GM04503 (cell line): ENCODE data around the gene CENPX.

ENCODE experiments used
- DNase-seq: peaks from one replicate; pipeline ENCODE4 v3.0.0-alpha.2; 2012; ENCODE audit warnings: low read depth

The CENPX gene

DNA sequence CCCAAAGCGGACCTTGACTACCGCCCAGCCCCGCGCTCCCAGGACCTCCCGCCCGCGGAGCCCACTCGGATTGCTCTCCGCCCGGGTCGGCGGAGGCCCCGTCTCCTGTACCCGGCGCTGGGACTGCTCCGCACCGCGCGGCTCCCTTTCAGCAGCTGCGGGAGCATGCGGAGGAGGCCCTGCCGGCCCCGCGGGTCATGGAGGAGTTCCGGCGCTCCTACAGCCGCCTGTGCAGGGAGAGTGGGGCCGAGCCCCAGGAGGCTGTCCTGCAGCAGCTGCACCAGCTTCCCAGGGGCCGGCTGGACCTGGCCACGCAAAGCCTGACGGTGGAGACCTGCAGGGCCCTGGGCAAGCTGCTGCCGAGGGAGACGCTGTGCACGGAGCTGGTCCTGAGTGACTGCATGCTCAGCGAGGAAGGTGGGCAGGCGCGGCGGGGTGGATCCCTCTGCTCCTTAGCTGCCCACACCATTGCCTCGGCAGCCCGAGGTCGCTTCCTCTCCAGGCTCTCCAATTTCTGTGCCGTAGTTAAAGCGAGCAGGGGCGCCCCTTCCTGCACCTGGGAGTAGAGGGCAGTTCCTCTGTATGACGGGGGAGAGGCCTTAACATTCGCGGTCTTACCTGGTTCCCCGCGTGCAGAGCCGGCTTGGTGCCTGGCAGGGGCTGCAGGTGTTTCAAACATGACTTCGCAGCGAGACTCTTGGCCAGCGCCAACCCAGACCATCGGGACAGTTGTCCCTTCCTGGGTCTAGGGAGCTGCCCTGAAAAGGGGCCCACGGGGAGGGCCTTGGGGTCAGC, 966 bp upstream of the CENPX start:
- DNase-seq, result no peak

DNA sequence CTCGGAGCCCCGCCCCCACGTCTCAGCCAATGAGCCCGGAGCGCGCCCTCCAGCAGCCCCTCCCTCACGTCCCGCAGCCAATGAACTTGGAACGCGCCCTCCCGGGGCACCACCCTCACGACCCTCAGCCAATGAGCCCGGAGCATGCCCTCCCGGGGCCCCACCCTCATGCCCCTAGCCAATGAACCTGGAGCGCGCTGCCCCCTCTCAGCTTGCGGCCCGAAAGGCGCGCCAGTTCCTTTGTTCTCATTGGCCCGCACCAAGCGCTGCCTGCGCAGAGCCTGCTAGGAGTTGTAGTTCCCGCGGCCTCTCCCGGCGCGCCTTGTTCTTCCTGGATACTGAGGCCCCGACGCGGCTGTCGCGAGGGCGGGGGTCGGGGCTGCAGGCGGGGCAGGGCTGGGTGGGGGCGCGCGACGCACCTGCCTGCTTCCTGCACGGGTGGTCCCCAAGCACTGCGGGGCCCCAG, 336 bp upstream of the CENPX start, which contains the start of gene LRRC45:
LRRC45 (plus strand) TSS at position 325 of the 466 bp plus-strand sequence. CDS start 339 bp downstream, outside the sequence.
- DNase-seq, result peak; percentile 94

GRCh38 chr17:82021900-82022309, 773 bp downstream of the CENPX start:
- no peak for DNase-seq

DNA sequence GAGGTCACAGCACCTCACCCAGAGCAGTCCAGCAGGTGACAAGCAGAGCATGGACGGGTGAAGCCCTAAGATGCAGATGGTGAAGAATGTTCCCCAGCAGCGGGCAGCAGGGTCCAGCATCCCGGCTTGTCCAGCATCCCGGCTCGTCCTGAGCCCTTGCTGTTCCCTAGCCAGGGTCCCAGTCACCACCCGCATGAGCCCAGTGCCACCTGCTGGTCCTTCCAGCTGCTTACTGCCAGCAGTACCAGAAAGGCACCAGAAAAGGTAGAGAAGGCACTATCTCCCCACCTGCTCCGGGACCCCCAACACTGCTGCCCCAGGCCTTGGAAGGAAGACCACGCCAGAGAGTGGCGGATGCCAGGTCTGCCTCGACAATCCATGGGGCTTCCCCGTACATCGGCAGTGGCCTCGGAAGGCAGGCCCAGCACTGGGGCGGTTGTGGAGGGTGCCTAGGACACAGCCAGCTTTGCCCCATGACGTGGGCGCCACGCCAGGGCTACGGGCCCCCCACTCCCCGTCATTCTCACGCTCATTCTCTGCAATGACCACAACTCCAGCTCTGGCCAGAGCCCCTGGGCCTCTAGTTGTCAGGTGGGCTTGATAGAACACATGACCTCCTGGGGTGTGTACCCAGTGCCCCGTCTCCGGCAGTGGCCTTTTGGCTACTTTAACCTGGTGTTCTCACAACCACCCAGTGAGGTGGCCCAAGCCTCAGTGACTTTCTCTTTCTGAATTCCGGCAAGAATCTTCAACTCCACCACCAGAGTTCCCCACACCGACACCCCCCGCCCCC, 1.4 kb downstream of the CENPX start:
- DNase-seq, result no peak

DNA sequence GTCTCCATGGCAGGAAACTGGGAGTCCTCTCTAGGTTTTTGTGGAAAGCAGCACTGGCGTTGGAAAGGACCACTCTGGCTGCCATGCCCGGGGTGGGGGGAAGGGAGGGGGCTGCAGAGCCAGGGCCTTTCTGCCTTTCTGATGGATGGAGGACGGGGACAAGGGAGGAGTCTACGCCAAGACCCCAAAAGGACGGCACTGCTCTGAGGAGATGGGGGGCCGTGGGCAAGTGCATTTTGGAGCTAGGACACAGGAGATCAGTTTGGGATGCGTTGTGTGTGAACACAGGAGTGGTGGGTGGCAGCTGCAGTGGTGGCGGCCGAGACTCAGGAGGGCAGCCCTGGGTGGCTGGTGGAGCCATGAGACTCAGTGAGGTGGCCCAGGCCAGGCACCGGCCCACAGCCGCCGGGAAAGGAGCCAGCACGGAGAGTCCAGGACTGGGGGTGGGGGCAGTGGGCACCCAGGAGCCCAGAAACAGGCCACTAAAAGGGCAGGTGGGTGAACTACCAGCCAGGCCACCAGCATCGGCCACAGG, 2.0 kb downstream of the CENPX start:
- no peak for DNase-seq

DNA sequence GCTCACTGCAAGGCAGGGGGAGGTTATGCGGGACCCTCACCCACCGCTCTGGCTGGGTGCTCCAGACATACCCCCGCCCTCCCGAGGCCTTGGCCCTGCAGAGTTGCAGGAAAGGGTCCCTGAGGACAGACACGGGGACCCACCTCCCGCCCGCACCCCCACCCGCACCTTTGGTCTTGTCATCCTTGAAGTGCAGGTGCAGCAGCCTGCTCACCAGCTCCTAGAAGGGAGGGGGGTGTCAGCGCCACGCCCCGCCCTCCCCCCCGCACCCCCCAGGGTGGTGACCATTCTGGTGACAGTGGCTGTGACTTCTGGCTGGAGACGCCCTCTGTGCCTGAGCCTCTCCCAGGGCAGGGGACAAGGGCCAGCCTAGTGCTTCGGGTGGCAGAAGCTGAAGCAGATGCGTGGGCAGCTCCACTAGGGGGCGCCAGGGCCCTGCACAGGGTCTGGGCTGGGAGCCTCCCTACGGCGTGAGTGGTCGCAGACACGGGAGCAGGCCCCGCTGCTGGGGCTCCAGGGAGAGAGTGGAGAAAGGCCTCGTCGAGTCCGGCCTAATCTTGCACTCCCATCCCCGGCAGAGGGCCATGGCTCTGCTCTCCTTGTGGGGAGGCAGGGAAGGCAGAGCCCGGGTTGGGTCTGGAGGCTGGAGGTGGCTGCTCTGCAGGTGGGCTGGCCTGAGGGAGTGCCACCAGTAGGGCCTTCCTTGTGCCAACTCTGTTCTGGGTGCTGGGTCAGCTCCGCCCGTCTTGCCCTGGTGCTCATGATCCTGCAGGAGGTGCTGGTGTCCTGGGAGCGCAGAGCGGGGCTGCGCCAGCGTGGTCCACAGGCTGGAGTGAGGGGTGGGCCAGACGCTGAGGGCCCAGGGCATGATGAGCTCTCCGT, 2.7 kb downstream of the CENPX start:
- DNase-seq, result no peak

- no peak for DNase-seq
These were observed 3.5 kb downstream of the CENPX start for GRCh38 chr17:82018989-82019689.

DNA sequence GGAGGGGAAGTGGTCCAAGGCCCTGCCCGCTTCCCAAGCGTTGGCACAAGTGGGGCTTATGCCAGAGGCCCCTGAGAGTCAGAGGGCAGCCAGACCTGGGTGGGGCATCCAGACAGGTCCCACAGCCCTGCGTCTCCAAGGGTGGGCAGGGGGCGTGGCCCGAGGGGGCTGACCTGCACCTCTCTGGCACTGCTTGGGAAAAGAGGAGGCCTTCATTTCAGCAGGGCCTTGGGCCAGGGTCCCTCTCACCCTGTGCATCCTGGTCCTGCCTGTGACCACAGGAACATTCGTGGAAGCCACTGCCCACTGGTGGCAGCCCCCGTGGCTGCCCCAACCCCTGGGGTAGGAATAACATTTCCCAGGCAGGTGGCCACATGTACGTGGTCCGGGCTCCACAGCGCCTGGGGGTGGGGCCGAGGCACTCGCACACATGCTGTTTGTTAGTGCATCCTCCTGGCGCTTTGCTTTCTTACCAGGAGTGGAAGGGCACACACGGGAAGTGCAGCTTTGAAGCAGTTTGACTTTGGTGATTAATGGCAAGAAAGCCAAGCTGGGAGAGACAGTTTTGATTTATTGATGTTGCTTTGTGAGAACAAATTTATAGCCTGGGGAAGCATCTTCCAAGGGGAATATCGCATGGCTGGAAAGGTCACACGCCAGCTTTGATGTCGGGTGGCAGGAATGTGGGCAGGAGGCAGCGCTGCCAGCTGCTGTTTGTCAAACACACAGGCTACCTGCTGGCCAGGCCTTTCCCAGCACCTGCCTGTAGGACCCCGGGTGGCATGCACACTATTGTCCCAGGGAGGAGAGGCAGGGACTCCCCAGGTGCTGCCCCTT, 4.3 kb downstream of the CENPX start:
- no peak for DNase-seq

- DNase-seq, result no peak
These were observed 5.0 kb downstream of the CENPX start for GRCh38 chr17:82017612-82018151.

- no peak for DNase-seq
These were observed 5.7 kb downstream of the CENPX start for GRCh38 chr17:82016875-82017459.

- DNase-seq, result no peak
These were observed 6.4 kb downstream of the CENPX start for GRCh38 chr17:82016061-82016874.

DNA sequence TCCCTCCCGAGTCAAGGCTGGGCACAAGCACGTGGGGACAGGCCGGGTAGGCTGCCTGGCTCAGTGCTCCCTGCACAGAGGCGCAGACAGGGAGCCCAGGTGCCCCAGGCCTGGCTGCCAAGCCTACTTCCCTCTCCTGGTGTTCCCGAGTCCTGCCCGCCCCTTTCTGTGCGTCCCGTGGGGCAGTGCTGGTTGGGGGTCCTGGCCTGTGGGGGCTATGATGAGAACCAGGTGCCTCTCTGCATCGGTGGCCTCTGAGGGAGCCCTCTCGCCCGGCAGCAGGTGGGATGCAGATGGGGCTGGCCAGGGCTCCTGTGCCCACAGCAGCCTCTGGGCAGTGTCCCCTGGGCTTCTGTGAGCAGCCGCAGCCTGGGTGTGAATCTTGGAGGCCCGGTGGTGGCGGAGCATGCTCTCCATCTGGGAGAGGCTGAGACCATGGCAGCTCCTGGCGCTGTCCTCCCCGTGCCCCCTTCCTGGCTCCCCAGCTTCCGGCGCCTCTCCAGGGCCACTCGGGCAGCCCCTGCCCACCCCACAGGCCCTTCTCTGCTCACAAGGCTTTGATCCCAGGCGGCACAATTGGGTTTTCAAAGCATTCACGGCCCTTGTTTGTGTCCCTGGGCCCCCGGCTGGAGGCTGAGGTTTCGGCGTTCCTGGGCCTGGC, 7.2 kb downstream of the CENPX start:
- DNase-seq, result no peak

DNA sequence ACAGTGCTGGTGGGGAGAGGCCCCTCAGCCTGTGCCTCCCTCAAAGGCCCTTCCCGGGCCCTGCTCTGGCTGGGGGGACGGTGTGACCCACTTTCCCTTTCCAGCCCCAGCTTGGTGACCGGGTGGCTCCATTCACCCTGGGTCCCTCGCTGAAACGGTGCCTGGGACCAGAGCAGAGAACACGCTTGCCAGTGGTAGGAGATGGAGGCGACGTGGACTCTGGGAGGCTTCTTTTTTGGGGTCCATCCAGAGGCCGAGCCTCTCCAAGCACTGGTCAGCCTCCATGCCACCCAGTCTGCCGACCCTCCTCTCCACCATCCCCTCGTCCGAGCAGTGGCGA, 7.7 kb downstream of the CENPX start:
- no peak for DNase-seq

DNA sequence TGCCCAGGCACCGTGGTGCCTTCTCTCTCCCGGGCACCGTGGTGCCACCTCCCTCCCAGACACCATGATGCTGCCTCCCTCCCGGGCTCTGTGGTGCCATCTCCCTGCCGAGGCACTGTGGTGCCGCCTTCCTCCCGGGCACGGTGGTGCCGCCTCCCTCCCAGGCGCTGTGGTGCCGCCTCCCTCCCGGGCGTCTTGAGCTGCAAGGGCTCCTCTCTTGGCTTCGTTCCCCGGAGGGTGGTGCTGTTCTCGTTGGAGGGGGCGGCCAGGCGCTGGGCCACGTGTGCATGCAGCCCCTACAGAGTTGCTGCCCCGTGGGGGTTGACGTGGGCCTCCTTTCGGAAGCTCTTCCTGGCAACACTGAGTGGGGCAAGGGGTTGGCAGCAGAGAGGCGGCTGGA, 8.2 kb downstream of the CENPX start:
- DNase-seq, result no peak

DNA sequence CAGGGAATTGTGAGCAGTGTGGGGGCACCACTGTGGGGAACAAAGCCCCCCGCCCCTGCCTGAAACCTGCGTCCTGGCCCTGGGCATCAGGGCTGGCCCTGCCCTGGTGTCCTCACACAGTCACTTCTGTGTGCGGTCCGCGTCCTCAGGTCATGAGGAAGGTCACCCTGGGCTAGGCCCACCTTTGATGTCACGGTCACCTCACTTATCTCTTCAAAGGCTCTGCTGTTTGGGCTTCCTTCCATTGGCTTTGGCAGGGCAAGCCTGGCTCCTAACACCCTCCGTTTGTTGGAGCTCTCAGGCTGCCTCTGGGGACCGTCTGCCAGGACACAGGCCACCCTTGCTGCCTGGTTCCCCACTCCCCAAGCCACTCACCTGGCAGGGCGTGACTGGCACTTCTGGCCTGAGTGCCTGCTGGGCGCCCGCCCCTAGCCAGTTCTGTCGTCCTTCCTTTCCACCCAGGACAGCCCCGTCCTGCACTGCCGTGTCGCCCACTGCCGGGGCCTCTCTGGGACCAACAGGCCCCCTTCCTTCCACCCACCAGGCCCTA, 8.8 kb downstream of the CENPX start:
- DNase-seq, result no peak

DNA sequence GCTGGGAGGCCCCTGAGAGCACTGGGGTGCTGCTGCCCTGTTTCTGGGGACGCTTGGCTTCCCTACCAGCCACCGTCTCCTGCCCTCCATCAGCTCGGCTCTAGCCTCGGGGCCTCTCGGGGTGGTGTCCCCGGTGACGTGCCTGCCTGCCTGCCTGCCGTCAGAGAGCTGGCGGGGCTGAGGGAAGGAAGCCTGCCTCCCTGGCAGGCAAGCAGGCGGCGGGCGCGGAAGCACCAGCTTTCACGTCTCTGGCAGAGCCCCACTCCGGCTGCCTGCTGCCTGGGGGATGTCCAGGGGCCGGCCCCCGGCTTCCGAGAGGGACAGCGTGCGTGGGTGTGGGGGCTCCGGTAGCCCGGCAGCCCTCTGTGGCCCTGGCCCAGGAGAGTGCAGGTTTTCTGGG, 9.3 kb downstream of the CENPX start:
- no peak for DNase-seq

- DNase-seq, result no peak
These were observed 9.9 kb downstream of the CENPX start for GRCh38 chr17:82012640-82013295.

DNA sequence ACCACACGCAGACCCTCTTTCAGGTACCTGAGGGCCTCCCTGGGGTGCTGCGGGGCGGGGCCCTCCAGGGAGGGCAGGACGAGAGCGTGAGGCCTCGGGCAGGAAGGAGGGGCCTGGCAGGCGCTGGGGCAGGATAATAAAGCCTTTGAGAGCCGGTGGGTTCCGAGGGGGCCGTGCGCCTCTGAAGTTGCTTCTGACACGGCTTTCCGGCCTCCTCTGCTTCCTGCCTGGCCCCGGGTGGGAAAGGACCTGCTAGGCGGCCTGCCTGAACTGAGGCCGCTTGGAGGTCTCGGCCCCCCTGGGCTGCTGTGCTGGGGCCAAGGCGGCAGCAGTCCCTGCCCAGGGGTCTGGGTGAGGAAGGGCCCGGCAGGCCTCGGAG, 10.4 kb downstream of the CENPX start:
- no peak for DNase-seq
